Endothelial cell of umbilical vein (primary cell): ENCODE results near the gene PSMB9. TPM values are rescaled to one million over a fixed set of nuclear protein-coding genes. Genes with fewer than 3 reads are reported as not detected.

ENCODE experiments used
- BruUV-seq: library from RNA; stranded (reverse); fragments of 400-500 nt; replicated peaks from 2 replicates; lab custom pipeline; 2021; lab: Mats Ljungman, UMichigan
- CTCF ChIA-PET: fragments of 300-600, 350-600 bp; sonication (Branson Sonifier 250); formaldehyde crosslinking; loops from one replicate; lab custom pipeline; 2021; ENCODE audit warnings: antibody characterized with exemption, inconsistent platforms; lab: Charles Lee
- POLR2A ChIA-PET: fragments of 300-600, 350-600 bp; sonication (Branson Sonifier 250); formaldehyde crosslinking; loops from one replicate; lab custom pipeline; 2021; ENCODE audit warnings: antibody characterized with exemption, inconsistent platforms; lab: Charles Lee
- DNase-seq: peaks from one replicate; pipeline ENCODE4 v3.0.0-alpha.2; 2011; ENCODE audit warnings: low read depth, low spot score
- FAIRE-seq: peaks from 2 replicates; lab custom pipeline; 2011; peaks lifted over from hg19 to GRCh38; lab: Jason Lieb, UNC
- H2AFZ ChIP-seq: 2 replicates; pipeline ENCODE4 v1.6.0; 2012; ENCODE audit warnings: low read depth, low read length, control low read depth, inconsistent platforms
- H3K27ac ChIP-seq: 2 replicates; pipeline ENCODE4 v1.5.1; 2011; ENCODE audit warnings: low read depth, mild to moderate bottlenecking, control low read depth, low read length, moderate library complexity; ENCODE audit not compliant: insufficient read depth
- H3K27me3 ChIP-seq, 2 experiments: 2 replicates each; pipeline versions ENCODE4 v1.6.0 to v1.6.1; 2011; ENCODE audit warnings: low read length in 2 of 2, mixed read lengths in 1 of 2; ENCODE audit not compliant: control insufficient read depth in 2 of 2, insufficient read depth in 2 of 2
- H3K36me3 ChIP-seq, 2 experiments: 2 replicates in 1 of 2; 3 replicates in 1 of 2; pipeline ENCODE4 v1.5.1; 2011; ENCODE audit warnings: low read length in 2 of 2, mild to moderate bottlenecking in 1 of 2, moderate library complexity in 1 of 2; ENCODE audit not compliant: control insufficient read depth in 2 of 2, insufficient read depth in 2 of 2; ENCODE audit errors: extremely low read depth in 1 of 2
- H3K4me1 ChIP-seq: 3 replicates; pipeline ENCODE4 v1.5.1; 2011; ENCODE audit warnings: mild to moderate bottlenecking, low read length; ENCODE audit not compliant: control insufficient read depth, insufficient read depth; ENCODE audit errors: extremely low read depth
- H3K4me2 ChIP-seq: 2 replicates; pipeline ENCODE4 v1.6.1; 2011; ENCODE audit warnings: low read length, control low read depth, mixed read lengths; ENCODE audit not compliant: insufficient read depth
- H3K4me3 ChIP-seq, 3 experiments: fragments of 200-600 bp in 1 of 3; sonication (generic), shearing (Covaris generic) in 1 of 3; replicated peaks in 1 of 3; 2 replicates each; pipeline ENCODE4 v1.5.1; 2011 to 2016; ENCODE audit warnings: control low read depth in 3 of 3, low read length in 3 of 3, mild to moderate bottlenecking in 2 of 3, inconsistent platforms in 1 of 3, low read depth in 1 of 3, moderate library complexity in 1 of 3; ENCODE audit not compliant: insufficient read depth in 1 of 3
- H3K79me2 ChIP-seq: 2 replicates; pipeline ENCODE4 v1.6.0; 2012; ENCODE audit warnings: low read length, inconsistent platforms; ENCODE audit not compliant: control insufficient read depth, insufficient read depth
- H3K9ac ChIP-seq: replicated peaks from 2 replicates; pipeline ENCODE3; 2011; ENCODE audit warnings: low read length, control low read depth; ENCODE audit not compliant: insufficient read depth; ENCODE audit errors: extremely low read depth
- H3K9me1 ChIP-seq: replicated peaks from 3 replicates; pipeline ENCODE4 v1.6.0; 2011; ENCODE audit warnings: mild to moderate bottlenecking, low read length; ENCODE audit not compliant: control insufficient read depth, insufficient read depth; ENCODE audit errors: extremely low read depth
- H3K9me3 ChIP-seq: replicated peaks from 2 replicates; pipeline ENCODE4 v1.5.1; 2012; ENCODE audit warnings: low read length, inconsistent platforms; ENCODE audit not compliant: control insufficient read depth, insufficient read depth
- H4K20me1 ChIP-seq: replicated peaks from 2 replicates; pipeline ENCODE3; 2011; ENCODE audit warnings: mild to moderate bottlenecking, low read length; ENCODE audit not compliant: control insufficient read depth, insufficient read depth; ENCODE audit errors: extremely low read depth
- EZH2 ChIP-seq: IDR thresholded peaks from 2 replicates; pipeline ENCODE4 v1.6.1; 2012; ENCODE audit warnings: borderline replicate concordance, low read depth, mild to moderate bottlenecking, moderate library complexity, low read length, inconsistent platforms; ENCODE audit not compliant: severe bottlenecking
- FOS ChIP-seq: IDR thresholded peaks from 2 replicates; pipeline ENCODE4 v1.6.1; 2011; ENCODE audit warnings: mild to moderate bottlenecking, low read length, moderate library complexity, borderline replicate concordance; ENCODE audit not compliant: insufficient read depth
- GATA2 ChIP-seq: IDR thresholded peaks from 2 replicates; pipeline ENCODE4 v1.7.0; 2011; ENCODE audit warnings: low read depth, mild to moderate bottlenecking, moderate library complexity, mixed read lengths, low read length; ENCODE audit not compliant: insufficient read length, insufficient read depth
- JUN ChIP-seq: IDR thresholded peaks from 2 replicates; pipeline ENCODE4 v1.6.1; 2011; ENCODE audit warnings: borderline replicate concordance, low read depth; ENCODE audit not compliant: insufficient read length, insufficient read depth
- MYC ChIP-seq: IDR thresholded peaks from one replicate; pipeline ENCODE4 v1.6.1; 2011; ENCODE audit warnings: mild to moderate bottlenecking, low read depth, low read length
- POLR2A ChIP-seq: IDR thresholded peaks from 2 replicates; pipeline ENCODE4 v1.6.1; 2012; ENCODE audit warnings: low read depth, mild to moderate bottlenecking, control low read depth, low read length
- POLR2AphosphoS5 ChIP-seq: IDR thresholded peaks from 2 replicates; pipeline ENCODE4 v1.6.1; 2012; ENCODE audit warnings: low read depth, mild to moderate bottlenecking, control low read depth, low read length, moderate library complexity; ENCODE audit not compliant: insufficient read depth
- dilution Hi-C: fragments of 300-500 bp; cut with MboI; formaldehyde crosslinking; loops from one replicate; pipeline ENCODE4 v1.15.0; 2019; ENCODE audit warnings: low sequenced_read_pairs; ENCODE audit not compliant: extremely low pct_ligation_motif_present
- intact Hi-C: fragments of 100-400 bp; cut with micrococcal nuclease; formaldehyde crosslinking; loops from one replicate; pipeline ENCODE4 v1.10.0; 2022
- polyA plus RNA-seq, 4 experiments: library from polyadenylated mRNA; depleted of rRNA in 3 of 4; stranded (reverse) in 3 of 4; unstranded in 1 of 4; fragments of >200 nt; gene quantifications; 2 replicates each; pipeline versions ENCODE4 v1.2.1 to v1.2.3, GENCODE V29; 2011 to 2012; ENCODE audit warnings: missing spikeins in 1 of 4
- total RNA-seq: library from RNA; stranded (reverse); gene quantifications from 2 replicates; pipeline ENCODE4 v1.2.3, GENCODE V29; 2021
- TF ChIP-seq, protein P1 (sequence below), 2 donors: IDR thresholded peaks; 1 replicate in 1 of 2; 2 replicates in 1 of 2; pipeline ENCODE4 v1.5.1; 2011; ENCODE audit warnings: low read length in 2 of 2, mild to moderate bottlenecking in 2 of 2, moderate library complexity in 2 of 2, control low read depth in 1 of 2, inconsistent platforms in 1 of 2, low read depth in 1 of 2; ENCODE audit not compliant: insufficient read depth in 1 of 2; ENCODE audit errors: extremely low read depth in 1 of 2
- TF ChIP-seq, protein P2 (sequence below): IDR thresholded peaks from 2 replicates; pipeline ENCODE4 v1.6.1; 2011; ENCODE audit not compliant: insufficient read depth, insufficient read length

PSMB9 gene
- total and polyA plus RNA-seq, 2 donors (not counting 3 experiments of a cell fraction or from before 2014, with no cell fraction given): 6.3 TPM

DNA sequence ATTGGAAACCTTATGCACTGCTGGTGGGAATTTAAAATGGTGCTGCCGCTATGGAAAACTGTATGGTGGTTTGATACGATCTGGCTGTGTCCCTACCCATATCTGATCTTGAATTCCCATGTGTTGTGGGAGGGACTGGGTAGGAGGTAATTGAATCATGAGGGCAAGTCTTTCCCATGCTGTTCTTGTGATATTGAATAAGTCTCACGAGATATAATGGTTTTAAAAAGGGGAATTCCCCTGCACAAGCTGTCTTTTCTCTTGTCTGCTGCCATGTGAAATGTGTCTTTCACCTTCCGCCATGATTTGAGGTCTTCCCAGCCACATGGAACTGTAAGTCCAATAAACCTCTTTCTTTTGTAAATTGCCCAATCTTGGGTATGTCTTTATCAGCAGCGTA is 20.3 kb upstream of the PSMB9 start:
- POLR2A ChIA-PET: no interaction called here
- CTCF ChIA-PET: interaction anchor here (1.4 kb wide), 1 partner anchor 99 kb away, joined by 3 read pairs; no protein-coding TSS in a partner anchor
- Histone ChIP-seq H3K9me1 (no peaks in the 10 kb centered on the region), H2AFZ (no peak overlapping the region), H4K20me1 (no peaks in the 10 kb centered on the region), H3K27me3 (no peaks in the 10 kb centered on the region), H3K79me2 (peaks cover 9% of the 10 kb centered on the region), H3K4me2 (no peak overlapping the region), H3K27ac (no peak overlapping the region), H3K4me3 (no peak overlapping the region), H3K9ac (no peak overlapping the region), H3K4me1 (peaks cover 7% of the 10 kb centered on the region), H3K36me3 (peaks cover 5 to 10% of the 10 kb centered on the region in 2 experiments), H3K9me3 (no peaks in the 10 kb centered on the region)
- intact Hi-C loops: no loop called here
- no peak for FAIRE-seq
- no peak for DNase-seq
- dilution Hi-C loops: no loop called here
- no TSS peak for BruUV-seq
- TF ChIP-seq MYC (no peak), POLR2A (no peak), JUN (no peak), GATA2 (no peak), POLR2AphosphoS5 (no peak), FOS (no peak), EZH2 (no peak)
- TF ChIP-seq, protein P1, sequence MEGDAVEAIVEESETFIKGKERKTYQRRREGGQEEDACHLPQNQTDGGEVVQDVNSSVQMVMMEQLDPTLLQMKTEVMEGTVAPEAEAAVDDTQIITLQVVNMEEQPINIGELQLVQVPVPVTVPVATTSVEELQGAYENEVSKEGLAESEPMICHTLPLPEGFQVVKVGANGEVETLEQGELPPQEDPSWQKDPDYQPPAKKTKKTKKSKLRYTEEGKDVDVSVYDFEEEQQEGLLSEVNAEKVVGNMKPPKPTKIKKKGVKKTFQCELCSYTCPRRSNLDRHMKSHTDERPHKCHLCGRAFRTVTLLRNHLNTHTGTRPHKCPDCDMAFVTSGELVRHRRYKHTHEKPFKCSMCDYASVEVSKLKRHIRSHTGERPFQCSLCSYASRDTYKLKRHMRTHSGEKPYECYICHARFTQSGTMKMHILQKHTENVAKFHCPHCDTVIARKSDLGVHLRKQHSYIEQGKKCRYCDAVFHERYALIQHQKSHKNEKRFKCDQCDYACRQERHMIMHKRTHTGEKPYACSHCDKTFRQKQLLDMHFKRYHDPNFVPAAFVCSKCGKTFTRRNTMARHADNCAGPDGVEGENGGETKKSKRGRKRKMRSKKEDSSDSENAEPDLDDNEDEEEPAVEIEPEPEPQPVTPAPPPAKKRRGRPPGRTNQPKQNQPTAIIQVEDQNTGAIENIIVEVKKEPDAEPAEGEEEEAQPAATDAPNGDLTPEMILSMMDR (IDR thresholded peaks at IDR 0.05; ENCODE audit: extremely low read depth in 1 of 2, insufficient read depth in 1 of 2, low read depth in 1 of 2, low read length in 2 of 2): no peak
- TF ChIP-seq, protein P2, sequence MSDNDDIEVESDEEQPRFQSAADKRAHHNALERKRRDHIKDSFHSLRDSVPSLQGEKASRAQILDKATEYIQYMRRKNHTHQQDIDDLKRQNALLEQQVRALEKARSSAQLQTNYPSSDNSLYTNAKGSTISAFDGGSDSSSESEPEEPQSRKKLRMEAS: no peak
